SK-N-SH treated with all-trans-retinoic acid at 6 μM for 48 hours (cell line): Measurements from ENCODE around the gene ANO6.

ENCODE experiments used
- ATAC-seq: fragments of 200-7000 bp; cut with Tn5 transposase; 3 replicates; pipeline ENCODE4 v1.9.1; 2020; ENCODE audit warnings: mild to moderate bottlenecking, moderate library complexity
- ARNTL ChIP-seq: fragments of 450-650 bp; formaldehyde crosslinking; IDR thresholded peaks from 2 replicates; pipeline ENCODE4 v1.5.0; 2020; ENCODE audit warnings: low read depth, mild to moderate bottlenecking, moderate library complexity, borderline replicate concordance
- BACH2 ChIP-seq: fragments of 250-450 bp; sonication (Bioruptor Pico); IDR thresholded peaks from 2 replicates; pipeline ENCODE4 v1.9.0; 2021; ENCODE audit warnings: mild to moderate bottlenecking, borderline replicate concordance
- CREB5 ChIP-seq: fragments of 250-450 bp; sonication (Bioruptor Pico); IDR thresholded peaks from 2 replicates; pipeline ENCODE4 v1.5.1; 2020; ENCODE audit warnings: low read depth, mild to moderate bottlenecking, moderate library complexity
- CSDC2 ChIP-seq: fragments of 250-450 bp; sonication (Bioruptor Pico); IDR thresholded peaks from 2 replicates; pipeline ENCODE4 v1.5.0; 2020; ENCODE audit warnings: mild to moderate bottlenecking, moderate library complexity
- CSRNP3 ChIP-seq: fragments of 250-450 bp; sonication (Bioruptor Pico); IDR thresholded peaks from 2 replicates; pipeline ENCODE4 v1.5.1; 2021; ENCODE audit warnings: mild to moderate bottlenecking, moderate library complexity
- ESRRG ChIP-seq: fragments of 250-450 bp; sonication (Bioruptor Pico); IDR thresholded peaks from 2 replicates; pipeline ENCODE4 v1.6.1; 2021; ENCODE audit warnings: mild to moderate bottlenecking
- GLIS3 ChIP-seq: fragments of 250-450 bp; sonication (Bioruptor Pico); IDR thresholded peaks from 2 replicates; pipeline ENCODE4 v1.5.0; 2020; ENCODE audit warnings: mild to moderate bottlenecking, moderate library complexity
- ISL1 ChIP-seq: fragments of 250-450 bp; sonication (Bioruptor Pico); IDR thresholded peaks from 2 replicates; pipeline ENCODE4 v2.1.2; 2022; ENCODE audit warnings: mild to moderate bottlenecking, moderate library complexity
- OSR1 ChIP-seq: fragments of 250-450 bp; sonication (Bioruptor Pico); IDR thresholded peaks from 2 replicates; pipeline ENCODE4 v1.8.0; 2022; ENCODE audit warnings: moderate library complexity, mild to moderate bottlenecking, inconsistent platforms
- PATZ1 ChIP-seq: fragments of 250-450 bp; sonication (Bioruptor Pico); IDR thresholded peaks from 2 replicates; pipeline ENCODE4 v1.8.0; 2020; ENCODE audit warnings: mild to moderate bottlenecking, moderate library complexity, borderline replicate concordance
- PPARA ChIP-seq: fragments of 250-450 bp; sonication (Bioruptor Pico); IDR thresholded peaks from 2 replicates; pipeline ENCODE4 v1.5.0; 2020; ENCODE audit warnings: mild to moderate bottlenecking, borderline replicate concordance
- RARB ChIP-seq: fragments of 250-450 bp; sonication (Bioruptor Pico); IDR thresholded peaks from 2 replicates; pipeline ENCODE4 v1.8.0; 2021; ENCODE audit warnings: mild to moderate bottlenecking, moderate library complexity
- SNAI2 ChIP-seq: fragments of 250-450 bp; sonication (Bioruptor Pico); IDR thresholded peaks from 2 replicates; pipeline ENCODE4 v1.5.0; 2020; ENCODE audit warnings: mild to moderate bottlenecking, moderate library complexity
- TCF4 ChIP-seq: fragments of 250-450 bp; sonication (Bioruptor Pico); IDR thresholded peaks from 2 replicates; pipeline ENCODE4 v1.8.0; 2021; ENCODE audit warnings: mild to moderate bottlenecking, moderate library complexity, borderline replicate concordance
- TOX ChIP-seq: fragments of 250-450 bp; sonication (Bioruptor Pico); IDR thresholded peaks from 2 replicates; pipeline ENCODE4 v1.8.0; 2021; ENCODE audit warnings: mild to moderate bottlenecking, moderate library complexity, borderline replicate concordance
- TSHZ2 ChIP-seq: fragments of 250-450 bp; sonication (Bioruptor Pico); IDR thresholded peaks from 2 replicates; pipeline ENCODE4 v1.5.0; 2020; ENCODE audit warnings: mild to moderate bottlenecking, moderate library complexity
- ZC3H10 ChIP-seq: fragments of 250-450 bp; sonication (Bioruptor Pico); IDR thresholded peaks from 2 replicates; pipeline ENCODE4 v1.5.1; 2021; ENCODE audit warnings: mild to moderate bottlenecking, moderate library complexity
- ZFP3 ChIP-seq: fragments of 250-450 bp; sonication (Bioruptor Pico); IDR thresholded peaks from 2 replicates; pipeline ENCODE4 v1.5.0; 2020; ENCODE audit warnings: mild to moderate bottlenecking, moderate library complexity
- ZNF565 ChIP-seq: fragments of 450-650 bp; formaldehyde crosslinking; conservative IDR thresholded peaks from 2 replicates; pipeline ENCODE4 v1.5.0; 2020; ENCODE audit warnings: low read depth, mild to moderate bottlenecking, moderate library complexity
- ZNF8 ChIP-seq: fragments of 450-650 bp; formaldehyde crosslinking; IDR thresholded peaks from 2 replicates; pipeline ENCODE4 v1.5.0; 2020; ENCODE audit warnings: mild to moderate bottlenecking, moderate library complexity
- TF ChIP-seq, protein P1 (sequence below): fragments of 250-450 bp; sonication (Bioruptor Pico); IDR thresholded peaks from 2 replicates; pipeline ENCODE4 v1.8.0; 2021; ENCODE audit warnings: low read depth, mild to moderate bottlenecking, moderate library complexity, borderline replicate concordance

The ANO6 gene

DNA sequence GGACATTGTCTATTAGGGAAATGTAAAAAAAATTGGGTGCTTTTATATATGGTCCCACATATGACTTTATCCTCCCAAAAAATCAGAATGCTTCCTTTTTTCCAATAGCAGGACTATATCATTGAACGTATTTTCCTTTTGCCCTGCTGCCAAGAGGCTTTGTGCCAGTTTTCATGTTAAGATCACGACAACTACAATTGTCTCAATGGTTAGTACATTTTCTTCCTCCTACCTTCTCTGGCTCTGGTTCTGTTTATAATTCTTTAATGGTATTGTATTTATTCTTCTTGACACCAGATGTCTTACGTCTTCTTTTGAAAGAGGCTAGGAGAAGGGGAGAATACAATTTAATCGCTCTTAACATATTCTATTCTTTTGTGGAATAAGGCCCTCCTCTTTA lies 106.9 kb downstream of the ANO6 start:
- no peak for TF ChIP-seq RARB (CRISPR knock-in tag)
- TF ChIP-seq BACH2 (CRISPR knock-in tag): no peak
- TF ChIP-seq ZC3H10 (CRISPR knock-in tag): no peak
- TF ChIP-seq ESRRG (CRISPR knock-in tag): no peak
- no peak for TF ChIP-seq OSR1
- TF ChIP-seq ZNF8 (CRISPR knock-in tag): no peak
- no peak for TF ChIP-seq TCF4 (CRISPR knock-in tag)
- no peak for TF ChIP-seq TSHZ2 (CRISPR knock-in tag)
- no peak for TF ChIP-seq PPARA (CRISPR knock-in tag)
- TF ChIP-seq ARNTL (CRISPR knock-in tag): no peak
- no peak for TF ChIP-seq ISL1
- TF ChIP-seq, all 23 proteins: peak for 0
- no peak for ATAC-seq

DNA sequence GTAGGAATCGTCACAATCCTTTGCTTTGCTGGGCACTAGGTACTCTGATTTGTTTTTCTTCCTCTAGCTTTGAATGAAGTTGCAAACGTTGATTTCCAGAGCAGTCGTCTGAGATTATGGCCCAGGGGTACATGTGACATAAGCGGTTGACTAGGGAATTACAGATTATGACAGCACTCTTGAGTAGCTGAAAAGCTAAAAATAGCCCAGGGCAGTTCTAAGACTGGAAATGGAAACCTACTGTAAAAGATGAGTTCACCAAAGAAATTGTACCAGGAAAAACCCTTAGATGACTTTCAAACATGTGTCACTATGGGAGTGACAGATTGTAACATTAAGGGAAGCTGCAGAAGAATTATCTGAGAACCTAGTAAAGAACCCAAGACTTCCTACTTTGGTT lies 108.5 kb downstream of the ANO6 start:
- no peak for ATAC-seq
- TF ChIP-seq CSRNP3 (CRISPR knock-in tag): no peak
- no peak for TF ChIP-seq ZNF8 (CRISPR knock-in tag)
- TF ChIP-seq ZC3H10 (CRISPR knock-in tag): no peak
- no peak for TF ChIP-seq CREB5 (CRISPR knock-in tag)
- TF ChIP-seq ZNF565 (CRISPR knock-in tag): no peak
- no peak for TF ChIP-seq TCF4 (CRISPR knock-in tag)
- no peak for TF ChIP-seq ESRRG (CRISPR knock-in tag)
- TF ChIP-seq TSHZ2 (CRISPR knock-in tag): no peak
- TF ChIP-seq ARNTL (CRISPR knock-in tag): no peak
- no peak for TF ChIP-seq TOX
- no peak for TF ChIP-seq ZFP3
- TF ChIP-seq, all 23 proteins: peak for 0

DNA sequence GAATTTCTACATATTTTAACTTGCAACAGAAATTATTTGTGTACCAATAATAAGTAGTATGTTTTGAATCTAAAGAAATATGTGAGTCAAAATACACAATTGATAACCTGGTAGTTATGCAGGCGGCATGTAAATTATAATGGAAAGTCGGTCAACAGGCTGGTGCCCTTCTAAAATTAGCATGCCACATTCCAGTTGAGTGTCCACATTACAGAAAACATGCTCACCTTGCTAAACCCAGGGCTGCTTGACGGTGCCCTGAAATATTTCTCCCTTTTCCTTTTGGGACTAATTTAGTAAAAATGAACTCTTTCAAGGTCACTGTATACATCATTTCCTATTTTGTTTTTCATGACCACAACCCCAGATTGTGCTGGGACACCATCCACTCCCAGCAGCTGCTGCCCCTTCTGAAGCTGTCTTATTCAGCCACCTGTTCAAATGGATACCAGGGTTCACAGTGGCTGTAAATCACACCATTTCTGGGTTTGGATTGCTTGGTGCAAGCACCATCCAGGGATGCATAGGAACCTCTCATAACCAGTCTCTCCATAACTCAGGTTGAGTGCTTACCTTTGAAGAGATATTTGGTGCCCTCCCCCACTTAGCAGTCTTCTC lies 110.6 kb downstream of the ANO6 start:
- no peak for ATAC-seq
- TF ChIP-seq TOX: no peak
- no peak for TF ChIP-seq CSRNP3 (CRISPR knock-in tag)
- TF ChIP-seq ZNF8 (CRISPR knock-in tag): no peak
- TF ChIP-seq SNAI2: no peak
- no peak for TF ChIP-seq ZNF565 (CRISPR knock-in tag)
- no peak for TF ChIP-seq ZC3H10 (CRISPR knock-in tag)
- TF ChIP-seq PATZ1: no peak
- no peak for TF ChIP-seq ZFP3
- no peak for TF ChIP-seq OSR1
- no peak for TF ChIP-seq CSDC2 (CRISPR knock-in tag)
- TF ChIP-seq, protein P1, sequence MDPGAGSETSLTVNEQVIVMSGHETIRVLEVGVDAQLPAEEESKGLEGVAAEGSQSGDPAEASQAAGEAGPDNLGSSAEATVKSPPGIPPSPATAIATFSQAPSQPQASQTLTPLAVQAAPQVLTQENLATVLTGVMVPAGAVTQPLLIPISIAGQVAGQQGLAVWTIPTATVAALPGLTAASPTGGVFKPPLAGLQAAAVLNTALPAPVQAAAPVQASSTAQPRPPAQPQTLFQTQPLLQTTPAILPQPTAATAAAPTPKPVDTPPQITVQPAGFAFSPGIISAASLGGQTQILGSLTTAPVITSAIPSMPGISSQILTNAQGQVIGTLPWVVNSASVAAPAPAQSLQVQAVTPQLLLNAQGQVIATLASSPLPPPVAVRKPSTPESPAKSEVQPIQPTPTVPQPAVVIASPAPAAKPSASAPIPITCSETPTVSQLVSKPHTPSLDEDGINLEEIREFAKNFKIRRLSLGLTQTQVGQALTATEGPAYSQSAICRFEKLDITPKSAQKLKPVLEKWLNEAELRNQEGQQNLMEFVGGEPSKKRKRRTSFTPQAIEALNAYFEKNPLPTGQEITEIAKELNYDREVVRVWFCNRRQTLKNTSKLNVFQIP (CRISPR knock-in tag): no peak
- TF ChIP-seq GLIS3 (CRISPR knock-in tag): no peak
- no peak for TF ChIP-seq ISL1
- TF ChIP-seq RARB (CRISPR knock-in tag): no peak
- TF ChIP-seq CREB5 (CRISPR knock-in tag): no peak
- TF ChIP-seq ESRRG (CRISPR knock-in tag): no peak
